WI38 (cell line): ENCODE results near the gene DIP2A.
"Not testable (repeated sequence)": the region's sequence is repeated elsewhere in the genome, so short reads cannot be mapped to it uniquely, and the experiment has no call there.

Experiments
- H3K4me3 ChIP-seq: 2 replicates; pipeline ENCODE4 v1.5.1; 2011; ENCODE audit warnings: low read depth, mild to moderate bottlenecking, control low read depth, low read length
- TF ChIP-seq, protein P1 (sequence below): IDR thresholded peaks from 2 replicates; pipeline ENCODE4 v1.5.1; 2012; ENCODE audit warnings: low read depth, mild to moderate bottlenecking, control low read depth, low read length

The DIP2A gene

GRCh38 chr21:46429754-46430681 lies 28.7 kb upstream of the DIP2A start:
- no peak overlapping the region for H3K4me3 ChIP-seq
- TF ChIP-seq, protein P1, sequence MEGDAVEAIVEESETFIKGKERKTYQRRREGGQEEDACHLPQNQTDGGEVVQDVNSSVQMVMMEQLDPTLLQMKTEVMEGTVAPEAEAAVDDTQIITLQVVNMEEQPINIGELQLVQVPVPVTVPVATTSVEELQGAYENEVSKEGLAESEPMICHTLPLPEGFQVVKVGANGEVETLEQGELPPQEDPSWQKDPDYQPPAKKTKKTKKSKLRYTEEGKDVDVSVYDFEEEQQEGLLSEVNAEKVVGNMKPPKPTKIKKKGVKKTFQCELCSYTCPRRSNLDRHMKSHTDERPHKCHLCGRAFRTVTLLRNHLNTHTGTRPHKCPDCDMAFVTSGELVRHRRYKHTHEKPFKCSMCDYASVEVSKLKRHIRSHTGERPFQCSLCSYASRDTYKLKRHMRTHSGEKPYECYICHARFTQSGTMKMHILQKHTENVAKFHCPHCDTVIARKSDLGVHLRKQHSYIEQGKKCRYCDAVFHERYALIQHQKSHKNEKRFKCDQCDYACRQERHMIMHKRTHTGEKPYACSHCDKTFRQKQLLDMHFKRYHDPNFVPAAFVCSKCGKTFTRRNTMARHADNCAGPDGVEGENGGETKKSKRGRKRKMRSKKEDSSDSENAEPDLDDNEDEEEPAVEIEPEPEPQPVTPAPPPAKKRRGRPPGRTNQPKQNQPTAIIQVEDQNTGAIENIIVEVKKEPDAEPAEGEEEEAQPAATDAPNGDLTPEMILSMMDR, result no peak

DNA sequence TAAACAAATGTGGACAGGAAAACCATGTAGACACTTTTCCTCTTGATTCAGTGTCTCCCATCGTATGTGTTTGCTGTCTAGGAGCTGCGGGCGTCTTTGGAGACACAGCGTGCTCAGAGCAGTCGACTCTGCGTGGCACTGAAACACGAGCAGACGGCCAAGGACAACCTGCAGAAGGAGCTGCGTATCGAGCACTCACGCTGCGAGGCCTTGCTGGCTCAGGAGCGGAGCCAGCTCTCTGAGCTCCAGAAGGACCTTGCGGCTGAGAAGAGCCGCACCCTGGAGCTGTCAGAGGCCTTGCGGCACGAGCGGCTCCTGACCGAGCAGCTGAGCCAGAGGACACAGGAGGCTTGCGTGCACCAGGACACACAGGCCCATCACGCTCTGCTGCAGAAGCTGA lies 27.2 kb upstream of the DIP2A start:
- H3K4me3 ChIP-seq, result no peak overlapping the region
- TF ChIP-seq, protein P1, result no peak

- no peak overlapping the region for H3K4me3 ChIP-seq
- TF ChIP-seq, protein P1, result no peak
These were observed 26.7 kb upstream of the DIP2A start for GRCh38 chr21:46431884-46432488.

DNA sequence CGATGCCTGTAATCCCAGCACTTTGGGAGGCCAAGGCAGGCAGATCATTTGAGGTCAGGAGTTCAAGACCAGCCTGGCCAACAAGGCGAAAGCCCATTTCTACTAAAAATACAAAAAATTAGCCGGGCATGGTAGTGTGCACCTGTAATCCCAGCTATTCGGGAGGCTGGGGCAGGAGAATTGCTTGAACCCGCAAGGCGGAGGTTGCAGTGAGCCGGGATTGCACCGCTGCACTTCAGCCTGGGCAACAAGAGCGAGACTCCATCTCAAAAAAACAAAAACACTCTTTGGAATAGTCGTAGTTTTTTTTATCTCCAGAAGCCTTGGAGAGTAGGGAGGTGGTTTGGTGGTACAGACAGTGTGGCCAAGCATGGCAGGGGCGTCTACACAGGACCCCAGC lies 25.6 kb upstream of the DIP2A start:
- H3K4me3 ChIP-seq, result not testable (repeated sequence)

GRCh38 chr21:46434322-46434958 lies 24.3 kb upstream of the DIP2A start:
- TF ChIP-seq, protein P1, result no peak
- no peak overlapping the region for H3K4me3 ChIP-seq

DNA sequence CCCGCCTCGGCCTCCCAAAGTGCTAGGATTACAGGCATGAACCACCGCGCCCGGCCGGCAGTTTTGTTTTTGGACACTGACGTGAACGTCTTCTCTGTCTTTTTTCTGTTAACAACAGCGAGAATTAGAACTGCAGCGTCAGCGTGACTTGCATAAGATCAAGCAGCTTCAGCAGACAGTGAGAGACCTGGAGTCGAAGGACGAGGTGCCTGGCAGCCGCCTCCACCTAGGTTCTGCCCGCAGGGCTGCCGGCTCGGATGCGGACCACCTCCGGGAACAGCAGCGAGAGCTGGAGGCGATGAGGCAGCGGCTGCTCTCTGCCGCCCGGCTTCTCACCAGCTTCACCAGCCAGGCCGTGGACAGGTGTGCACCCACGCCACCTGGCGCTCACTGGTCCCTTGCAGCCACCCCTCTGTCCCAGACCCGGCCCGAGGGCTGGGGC lies 22.9 kb upstream of the DIP2A start:
- H3K4me3 ChIP-seq, result no peak overlapping the region
- TF ChIP-seq, protein P1, result no peak

GRCh38 chr21:46436621-46437020 lies 22.1 kb upstream of the DIP2A start:
- no peak overlapping the region for H3K4me3 ChIP-seq
- TF ChIP-seq, protein P1, result no peak
